ENCODE results near the gene GMPPA.

The GMPPA gene

GRCh38 chr2:219540784-219541504 lies 42.3 kb downstream of the GMPPA start:
- DNase-seq: no peak

GRCh38 chr2:219541611-219542180 lies 43.0 kb downstream of the GMPPA start:
- DNase-seq: peak; percentile 49

- no peak for DNase-seq
These were observed 44.4 kb downstream of the GMPPA start for GRCh38 chr2:219542931-219543595.

- DNase-seq: peak; percentile 99
These were observed 45.1 kb downstream of the GMPPA start, which contains the start of the genes CHPF and TMEM198 for GRCh38 chr2:219543596-219544358. TSS of gene CHPF (minus strand) at chr2:219543809. CDS start at chr2:219543538, 271 bp downstream. TSS of gene TMEM198 (plus strand) at chr2:219544028. CDS start at chr2:219544728, 700 bp downstream.

GRCh38 chr2:219544567-219544966 lies 45.9 kb downstream of the GMPPA start:
- DNase-seq: no peak

GRCh38 chr2:219545295-219545942 lies 46.7 kb downstream of the GMPPA start:
- DNase-seq: no peak

- DNase-seq: no peak
These were observed 47.3 kb downstream of the GMPPA start for GRCh38 chr2:219545943-219546352.

GRCh38 chr2:219547621-219548020 lies 48.9 kb downstream of the GMPPA start:
- no peak for DNase-seq

- no peak for DNase-seq
These were observed 50.3 kb downstream of the GMPPA start for GRCh38 chr2:219548990-219549389.

- no peak for DNase-seq
These were observed 50.9 kb downstream of the GMPPA start for GRCh38 chr2:219549619-219550018.

GRCh38 chr2:219551441-219552381 lies 53.0 kb downstream of the GMPPA start:
- no peak for DNase-seq

GRCh38 chr2:219552382-219553167 lies 53.9 kb downstream of the GMPPA start:
- peak; percentile 79 for DNase-seq

- no peak for DNase-seq
These were observed 54.4 kb downstream of the GMPPA start for GRCh38 chr2:219553168-219553417.

GRCh38 chr2:219553463-219553963 lies 54.8 kb downstream of the GMPPA start:
- no peak for DNase-seq

GRCh38 chr2:219554350-219554749 lies 55.7 kb downstream of the GMPPA start:
- no peak for DNase-seq

GRCh38 chr2:219555956-219556355 lies 57.3 kb downstream of the GMPPA start:
- DNase-seq: no peak

- DNase-seq: no peak
These were observed 57.7 kb downstream of the GMPPA start for GRCh38 chr2:219556413-219556812.
